EH (cell line): Measurements from ENCODE around the gene ZFHX3.

Experiments
- DNase-seq: peaks from one replicate; pipeline ENCODE4 v3.0.0-alpha.2; 2015; ENCODE audit warnings: low read depth

The ZFHX3 gene

DNA sequence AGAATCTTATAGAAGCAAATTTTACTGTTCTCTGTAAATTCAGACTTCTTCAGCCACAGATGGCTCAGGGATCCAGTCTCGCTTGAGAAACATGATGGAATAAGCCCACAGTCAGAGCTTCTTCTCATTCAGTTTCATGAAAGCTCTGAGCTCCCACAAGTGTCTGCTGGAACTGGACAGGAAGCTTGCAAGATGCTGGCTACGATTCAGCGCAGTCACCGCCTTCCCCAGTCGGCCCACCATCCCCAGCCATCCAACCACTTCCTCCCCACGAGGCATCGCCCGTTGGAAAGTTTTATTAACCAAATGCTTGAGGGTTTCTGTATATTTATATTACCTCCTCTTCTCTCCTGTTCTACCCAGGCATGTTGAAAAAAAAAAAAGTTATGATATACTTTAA lies 171.7 kb downstream of the ZFHX3 start:
- DNase-seq: peak; percentile 95

DNA sequence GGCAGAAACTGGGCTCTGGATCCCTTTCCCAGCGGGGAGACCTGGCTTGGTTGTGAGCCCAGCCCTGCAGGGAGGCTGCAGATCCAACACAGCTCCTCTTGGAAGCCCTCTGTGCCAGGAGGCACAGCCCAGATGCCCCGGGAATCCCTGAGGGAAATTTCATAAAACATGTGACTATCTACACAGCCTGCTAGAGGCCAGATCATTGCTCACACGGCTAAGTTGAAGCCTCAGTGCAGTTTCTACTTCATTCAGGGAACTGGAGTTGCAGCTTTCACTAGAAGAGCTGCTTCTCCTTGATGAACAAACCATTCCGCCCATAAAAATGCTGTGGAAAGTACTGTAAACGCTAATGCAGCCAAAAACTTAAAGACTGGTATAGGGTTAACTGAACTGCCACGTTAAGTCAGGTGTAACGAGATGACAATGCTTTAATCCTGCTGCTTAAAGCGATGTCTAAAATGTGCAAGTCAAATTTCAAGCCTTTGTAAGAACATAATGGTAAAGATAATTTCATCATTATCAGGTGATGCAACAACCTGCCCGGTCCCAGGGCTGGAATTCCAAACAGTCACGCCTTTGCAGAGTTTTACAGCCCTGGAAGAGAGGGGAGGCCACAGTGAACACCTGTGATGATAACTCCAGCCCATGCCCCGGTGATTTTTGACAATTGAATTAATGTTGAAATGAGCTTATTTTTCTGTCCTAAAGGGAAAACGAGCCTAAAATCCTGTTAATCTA lies 172.5 kb downstream of the ZFHX3 start:
- DNase-seq: peak; percentile 37

DNA sequence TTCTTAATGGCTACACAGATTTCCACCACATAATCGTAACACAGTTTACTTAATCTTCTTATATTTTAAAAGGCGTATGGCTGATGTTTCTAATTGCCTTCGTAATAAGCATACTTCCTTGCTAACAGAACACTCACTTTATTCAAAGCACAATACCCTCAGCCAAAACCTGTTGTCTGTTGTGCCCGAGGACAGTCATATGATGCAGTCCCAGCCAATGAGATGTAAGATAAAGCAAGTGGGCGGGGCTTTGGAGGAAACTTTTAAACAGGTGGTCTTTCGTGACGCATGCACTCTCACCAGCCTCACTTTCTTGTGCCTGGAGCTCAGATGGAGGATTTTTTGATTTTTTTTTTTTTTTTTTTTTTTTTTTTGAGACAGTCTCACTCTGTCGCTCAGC lies 174.1 kb downstream of the ZFHX3 start:
- no peak for DNase-seq

DNA sequence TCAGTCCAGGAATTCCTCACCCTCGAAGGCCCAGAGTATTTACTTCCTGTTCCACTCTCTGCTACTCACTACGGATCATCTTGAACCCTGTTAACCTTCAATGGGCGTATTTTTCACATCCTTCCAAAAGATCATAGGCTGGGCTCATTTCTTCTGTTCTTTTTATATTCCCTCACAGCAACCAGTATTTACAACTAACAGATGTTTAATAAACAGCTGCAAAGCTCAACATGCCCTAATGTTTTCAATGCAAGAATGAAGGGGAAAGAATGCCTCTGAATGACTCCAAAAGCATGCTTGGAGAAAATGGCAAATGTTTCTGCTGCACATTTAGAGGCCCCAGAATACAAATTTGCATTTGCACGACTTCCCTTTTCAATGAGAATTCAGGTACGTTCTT lies 174.9 kb downstream of the ZFHX3 start:
- DNase-seq: no peak

DNA sequence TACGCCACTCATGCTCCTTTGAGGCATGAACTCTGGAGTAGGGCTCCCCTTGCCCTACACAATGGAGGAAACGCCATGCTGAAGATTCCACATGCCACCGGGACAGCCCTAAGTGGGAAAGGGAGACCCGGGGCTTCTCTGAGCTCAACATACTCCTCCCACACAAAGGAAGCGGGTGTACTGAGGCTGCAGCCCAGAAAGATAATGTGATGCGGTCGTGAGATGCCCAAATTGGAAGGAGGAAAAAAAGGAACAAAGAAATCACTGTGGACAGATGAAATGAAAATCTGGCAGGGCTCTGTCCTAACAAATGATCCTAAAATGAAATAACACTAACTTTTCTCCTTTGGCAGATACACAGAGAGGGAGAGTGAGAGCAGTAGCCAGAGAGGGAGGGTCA lies 182.1 kb downstream of the ZFHX3 start:
- no peak for DNase-seq

DNA sequence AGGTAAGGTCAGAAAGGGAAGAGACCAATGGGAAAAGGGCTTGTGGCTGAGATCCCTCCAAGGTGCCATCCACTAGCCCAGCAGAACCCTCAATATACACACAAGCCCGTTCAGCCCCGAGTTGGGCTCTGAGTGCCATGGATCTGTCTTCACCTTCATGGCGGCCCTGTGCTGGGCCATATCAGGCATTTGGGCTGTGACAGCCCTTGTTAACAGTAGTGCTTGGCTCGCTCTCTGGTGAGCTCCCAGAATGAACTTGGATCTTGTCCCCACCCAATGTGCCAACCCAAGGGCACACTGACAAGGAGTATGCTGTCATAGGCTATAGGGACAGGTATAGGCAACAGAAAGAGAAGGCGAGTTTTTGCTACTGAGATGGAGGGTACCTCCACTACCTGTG lies 182.7 kb downstream of the ZFHX3 start:
- DNase-seq: no peak

DNA sequence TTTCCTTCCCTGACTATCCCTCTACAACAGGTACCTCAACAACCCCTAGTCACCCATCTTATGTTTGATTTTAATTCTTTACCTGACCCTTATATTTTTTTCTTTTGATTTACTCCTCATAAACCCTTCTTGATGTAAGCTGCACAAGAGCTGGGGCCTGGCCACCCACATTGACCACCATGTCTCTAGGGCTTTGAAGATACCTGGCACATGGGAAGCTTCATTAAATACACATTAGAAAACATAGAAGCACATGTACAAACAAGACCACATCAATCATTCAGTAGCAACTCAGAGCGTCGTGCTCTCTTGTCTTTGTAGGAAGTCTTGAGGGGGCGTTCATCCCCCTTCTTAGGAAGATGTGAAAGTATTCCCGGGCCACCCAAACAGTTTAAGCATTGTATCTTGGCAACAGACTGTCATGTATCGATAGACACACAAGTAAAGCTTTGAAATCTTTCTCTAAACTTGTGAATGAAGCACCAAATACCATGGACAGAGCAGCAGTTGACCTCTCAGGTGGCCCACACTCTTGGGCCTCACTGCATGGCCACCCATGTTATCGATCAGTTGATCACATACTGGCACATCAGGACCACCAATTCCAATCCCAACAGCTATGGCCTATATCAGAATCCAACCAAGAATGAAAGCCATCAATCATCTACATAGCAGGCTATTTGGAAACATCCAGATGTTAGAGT lies 183.6 kb downstream of the ZFHX3 start:
- DNase-seq: no peak

DNA sequence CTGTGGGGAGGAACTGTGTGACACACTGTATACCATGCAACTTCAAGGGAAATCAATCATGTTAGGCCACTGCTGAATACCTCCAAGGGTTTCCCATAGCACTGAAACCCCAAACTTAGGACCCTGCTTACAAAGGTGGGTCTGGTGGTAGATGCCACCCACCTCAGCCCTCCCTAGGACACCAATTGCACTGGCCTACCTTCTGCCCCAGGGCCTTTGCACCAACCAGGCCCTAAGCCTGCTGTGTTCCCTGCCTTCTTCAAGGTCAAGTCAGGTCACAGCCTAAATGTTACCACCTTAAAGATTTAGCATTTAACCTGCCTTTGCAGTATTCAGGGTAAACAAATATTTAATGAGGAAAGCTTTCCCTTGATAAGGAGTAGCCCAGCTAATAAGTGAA lies 185.8 kb downstream of the ZFHX3 start:
- no peak for DNase-seq

DNA sequence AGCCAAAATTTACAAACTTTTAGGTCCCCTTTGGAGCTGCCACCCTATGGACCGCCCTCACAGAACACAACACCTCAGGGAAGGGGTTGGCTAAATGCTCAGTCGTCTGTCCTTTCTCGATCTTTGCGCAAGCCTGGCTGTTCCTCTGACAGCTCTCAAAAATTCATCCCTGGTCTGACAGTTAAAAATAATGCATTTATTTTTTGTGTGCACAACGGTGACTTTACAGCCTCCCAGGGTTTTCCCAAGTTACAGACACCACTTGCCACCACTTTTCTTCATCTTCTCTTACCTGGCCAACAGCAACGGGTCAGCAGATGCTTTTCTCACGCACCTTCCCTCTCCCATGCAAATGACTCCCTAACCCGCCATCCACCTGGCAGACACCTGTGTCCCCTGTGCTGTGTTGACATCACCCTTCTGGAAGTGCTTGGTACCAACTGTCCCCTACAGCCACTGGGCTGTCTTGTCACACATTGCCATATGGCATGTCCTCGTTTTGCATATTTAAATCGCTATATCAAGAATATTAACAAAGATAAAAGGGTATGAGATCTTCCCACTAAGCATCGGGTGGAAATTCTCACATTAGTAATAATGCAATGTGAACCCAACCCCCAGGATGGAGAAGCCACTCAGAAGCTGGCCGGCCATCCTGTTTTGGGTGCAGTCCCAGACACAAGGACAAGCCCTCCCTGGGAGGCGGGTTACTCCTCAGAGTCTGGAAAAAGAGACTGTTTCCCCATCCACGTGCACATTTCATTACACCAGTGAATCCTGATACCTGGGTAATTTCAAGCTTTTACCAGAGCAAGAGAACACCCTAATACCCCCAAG lies 187.0 kb downstream of the ZFHX3 start:
- DNase-seq: peak; percentile 9

DNA sequence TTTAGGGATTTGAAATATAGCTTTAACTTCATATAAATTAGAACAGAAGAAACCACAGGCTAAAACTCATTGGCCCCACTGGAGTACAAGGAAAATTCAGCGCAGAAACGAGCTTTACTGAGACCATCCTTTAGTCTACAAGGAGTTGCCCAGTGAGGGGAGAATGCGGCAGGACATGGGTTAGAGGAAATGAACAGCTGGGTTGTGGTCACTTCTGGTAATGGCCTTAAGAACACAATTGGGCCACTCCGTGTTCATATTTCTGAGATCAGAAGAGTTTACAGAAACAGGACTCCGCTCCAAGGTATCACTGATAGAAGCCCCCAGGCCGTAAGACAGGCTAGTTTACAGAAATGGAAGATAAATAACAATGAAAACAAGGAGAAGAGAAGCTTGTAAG lies 188.3 kb downstream of the ZFHX3 start:
- no peak for DNase-seq

DNA sequence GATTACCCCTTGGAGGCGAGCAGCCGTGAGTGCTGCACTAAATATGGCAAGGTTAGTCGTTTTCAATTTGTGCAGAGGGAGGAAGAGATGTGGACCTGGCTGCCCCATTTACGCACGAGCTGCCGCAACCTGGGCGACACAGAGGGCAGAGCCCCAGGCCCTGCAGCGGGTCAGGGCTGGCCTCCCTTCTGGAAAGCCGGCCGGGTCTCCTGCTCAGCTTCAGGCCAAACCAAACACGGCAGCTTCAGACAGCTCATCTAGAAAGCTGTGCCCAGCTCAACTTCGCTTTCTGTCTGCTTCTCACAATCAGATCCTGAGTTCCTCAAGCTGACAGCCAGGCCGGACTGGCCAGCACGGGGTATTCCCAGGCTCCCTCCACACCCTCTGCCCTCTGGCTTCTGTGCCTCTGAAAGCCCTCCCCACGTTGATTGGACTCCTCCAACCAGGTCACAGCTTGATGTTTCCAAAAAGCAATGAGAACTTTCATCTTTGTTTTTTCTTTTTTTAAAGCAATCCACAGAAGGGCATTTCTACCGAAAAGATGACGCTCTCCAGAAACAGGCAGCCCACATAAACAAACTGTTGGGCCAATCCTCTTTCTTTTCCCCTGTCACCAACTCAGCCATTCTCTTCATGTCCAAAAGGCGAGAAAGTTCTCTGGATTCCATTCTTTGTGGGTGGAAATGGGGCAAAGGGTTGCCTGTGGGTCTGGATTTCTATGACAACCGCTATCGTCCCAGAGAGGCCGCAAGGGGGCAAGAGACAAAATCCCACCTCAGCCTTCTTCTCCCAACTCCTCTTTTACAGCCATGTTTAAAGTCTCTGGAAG lies 189.0 kb downstream of the ZFHX3 start:
- DNase-seq: peak; percentile 69

DNA sequence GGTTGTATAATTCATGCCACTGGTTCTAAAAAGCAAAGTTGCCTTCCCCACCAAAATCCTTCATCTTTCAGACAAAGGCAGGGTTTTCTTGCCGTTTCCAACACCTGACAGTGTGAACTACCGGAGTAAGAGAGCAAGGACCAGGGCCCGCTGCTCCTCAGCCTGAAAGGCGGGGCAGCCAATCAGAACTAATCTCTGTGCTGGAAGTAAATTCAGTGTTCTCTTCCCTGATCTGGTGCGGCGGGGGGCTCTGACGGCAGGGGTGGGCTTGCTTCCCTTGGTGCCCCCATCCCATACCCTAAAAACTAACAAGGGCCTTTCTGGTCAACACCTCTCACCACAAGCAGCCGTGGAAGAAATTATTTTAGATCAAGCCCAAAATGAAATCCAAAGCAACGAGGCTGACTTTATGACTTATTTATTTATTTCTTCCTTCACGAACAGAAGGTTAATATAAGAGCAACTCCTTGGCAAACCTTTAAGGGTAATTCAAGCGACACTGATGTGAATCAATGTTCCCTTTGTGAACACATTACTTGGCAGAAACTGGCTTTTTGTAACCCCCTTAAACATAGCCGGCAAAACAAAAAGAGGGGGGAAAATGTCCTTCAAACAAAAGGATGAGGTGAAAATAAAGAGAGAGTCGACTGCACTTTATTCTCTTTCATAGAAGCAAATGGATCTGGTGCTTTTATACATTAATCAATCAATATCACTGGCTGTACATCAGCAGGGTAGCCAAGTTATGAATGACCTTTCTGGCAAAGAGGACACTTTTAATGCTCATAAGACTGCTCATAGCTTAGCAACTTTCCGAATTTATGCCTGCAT lies 189.9 kb downstream of the ZFHX3 start:
- no peak for DNase-seq

DNA sequence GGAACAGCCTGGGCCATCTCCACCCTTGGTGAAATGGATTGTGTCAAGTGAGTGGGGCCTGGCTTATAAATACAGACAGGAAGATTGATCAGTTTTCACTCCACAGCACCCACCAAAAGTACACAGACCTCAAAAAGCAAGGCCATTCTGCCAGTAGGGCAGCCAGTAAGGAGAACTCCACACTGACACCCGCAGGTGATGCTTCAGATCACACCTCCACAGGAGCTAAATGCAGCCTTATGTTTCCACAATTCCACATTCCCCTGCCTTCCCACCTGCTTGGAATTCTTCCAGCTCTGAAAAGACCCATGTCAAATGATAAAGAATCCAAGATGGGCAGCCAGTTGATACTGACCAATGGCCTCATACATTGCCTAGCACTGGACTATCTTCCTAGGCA lies 191.1 kb downstream of the ZFHX3 start:
- peak; percentile 35 for DNase-seq

DNA sequence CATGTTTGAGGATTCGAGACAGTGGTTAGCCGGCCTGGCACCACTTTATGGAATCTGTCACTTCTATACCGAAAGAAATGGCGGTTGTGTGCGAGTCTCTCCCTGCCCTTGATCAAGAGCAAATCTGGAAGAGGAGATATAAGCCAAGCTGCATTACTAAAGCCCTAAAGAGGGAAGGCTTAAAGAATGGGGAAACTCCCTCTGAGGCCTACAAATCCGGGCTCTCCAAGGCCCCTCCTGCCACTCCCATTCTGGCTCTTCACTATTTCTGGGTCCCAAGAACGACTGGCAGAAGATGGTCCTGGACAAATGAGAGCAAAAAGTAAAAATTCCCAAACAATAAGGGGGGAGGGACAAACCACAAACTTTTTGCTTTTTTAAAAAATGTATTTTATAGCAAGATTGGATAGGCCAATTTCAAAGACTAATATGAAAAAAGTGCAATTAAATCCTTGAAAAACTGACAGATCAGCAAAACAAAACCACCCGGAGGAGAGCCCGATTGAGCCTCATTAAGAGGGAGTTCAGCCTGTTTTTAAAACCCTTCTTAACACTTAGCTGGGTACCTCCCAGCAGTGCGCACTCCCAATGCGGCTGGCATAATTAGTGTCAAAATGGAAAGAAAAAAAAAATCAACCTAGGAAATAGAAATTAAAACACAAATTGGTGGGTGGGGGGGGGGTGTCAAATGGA lies 193.5 kb downstream of the ZFHX3 start:
- DNase-seq: no peak

DNA sequence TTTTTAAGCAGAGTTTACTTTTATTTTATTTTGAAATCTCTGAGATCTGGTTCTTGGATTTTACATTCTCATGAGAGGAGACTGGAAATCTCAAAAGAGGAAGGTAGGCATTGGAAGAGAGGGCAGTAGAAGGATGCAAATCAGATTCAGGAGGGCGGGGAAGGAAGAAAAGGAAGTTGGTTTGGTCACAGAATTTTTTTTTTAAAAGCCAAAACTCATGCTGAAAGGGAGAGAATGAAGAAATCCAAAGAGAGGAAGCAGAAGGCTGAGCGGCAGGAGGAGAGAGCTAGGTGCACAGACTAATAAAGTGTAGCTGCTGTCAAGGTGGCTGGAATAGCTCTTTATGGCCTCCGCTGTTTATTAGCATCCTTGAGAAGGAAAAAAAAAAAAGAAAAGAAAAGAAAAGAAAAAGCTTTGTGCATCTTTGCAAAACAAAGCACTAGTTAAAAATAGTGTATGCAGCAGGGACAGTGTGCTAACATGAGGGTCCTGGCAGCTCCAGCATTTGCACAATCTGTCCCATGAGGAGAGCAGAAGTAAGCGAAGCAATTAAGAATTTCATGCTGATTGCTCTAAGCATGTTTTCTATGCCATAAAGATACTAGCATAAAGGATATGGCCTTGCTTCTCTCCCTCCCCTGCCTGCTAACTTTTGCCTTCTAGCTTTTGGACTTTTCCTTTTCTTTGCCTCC lies 194.2 kb downstream of the ZFHX3 start:
- DNase-seq: no peak

DNA sequence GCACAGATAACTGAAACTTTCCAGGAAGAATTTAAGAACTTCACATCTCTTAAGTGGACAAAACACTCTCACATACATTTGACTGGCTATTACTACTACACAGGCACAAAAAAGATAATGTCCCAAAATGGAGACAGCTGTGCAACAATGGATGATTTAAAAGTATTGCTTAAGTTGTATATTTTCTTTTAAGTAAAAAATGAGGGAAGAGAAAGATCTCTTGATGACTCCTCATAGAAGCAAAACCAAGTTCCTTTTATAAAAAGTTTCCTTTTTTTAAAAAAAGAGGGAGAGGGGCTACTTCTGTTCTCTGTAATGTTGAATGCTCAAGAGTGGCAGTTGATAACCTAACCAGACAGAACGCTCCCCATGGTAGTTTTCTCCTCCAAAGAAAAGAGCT lies 195.5 kb downstream of the ZFHX3 start:
- DNase-seq: no peak

DNA sequence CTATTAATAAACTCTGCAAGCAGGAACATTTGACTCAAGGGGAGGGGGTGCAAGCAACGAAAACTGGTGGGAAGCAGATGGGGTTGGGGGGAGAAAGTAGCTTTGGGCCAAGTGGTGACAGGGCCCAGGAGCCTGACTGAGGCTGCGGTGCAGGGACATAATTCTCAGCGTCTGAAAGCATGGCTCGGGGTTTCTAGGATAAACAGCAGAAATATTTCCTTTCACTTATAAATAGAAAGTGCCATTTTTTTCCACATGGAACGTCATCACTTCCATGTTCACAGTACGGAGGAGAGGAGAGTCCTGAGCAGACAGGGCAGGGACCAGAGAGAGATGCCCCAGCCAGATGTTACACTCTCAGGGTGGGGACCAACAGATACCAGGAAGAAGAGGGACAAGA lies 197.1 kb downstream of the ZFHX3 start:
- peak; percentile 86 for DNase-seq

DNA sequence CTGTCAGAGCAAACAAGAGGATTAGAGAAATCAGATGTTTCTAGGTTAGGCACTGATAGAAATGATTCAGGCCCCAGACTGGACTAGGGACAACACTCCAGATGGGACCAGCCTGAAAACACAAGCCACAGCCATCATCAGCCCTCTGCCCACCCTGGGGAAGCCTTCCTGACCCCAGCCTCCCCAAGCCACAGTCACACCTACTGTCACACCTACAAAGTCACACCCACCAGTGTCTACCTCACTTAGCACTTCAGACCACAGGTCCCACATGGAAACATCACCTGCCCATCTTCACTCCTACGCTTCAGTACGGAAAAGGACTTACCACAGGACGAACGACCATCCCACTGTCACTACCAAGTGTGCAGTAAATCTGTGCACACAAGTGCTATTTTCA lies 197.9 kb downstream of the ZFHX3 start:
- no peak for DNase-seq

DNA sequence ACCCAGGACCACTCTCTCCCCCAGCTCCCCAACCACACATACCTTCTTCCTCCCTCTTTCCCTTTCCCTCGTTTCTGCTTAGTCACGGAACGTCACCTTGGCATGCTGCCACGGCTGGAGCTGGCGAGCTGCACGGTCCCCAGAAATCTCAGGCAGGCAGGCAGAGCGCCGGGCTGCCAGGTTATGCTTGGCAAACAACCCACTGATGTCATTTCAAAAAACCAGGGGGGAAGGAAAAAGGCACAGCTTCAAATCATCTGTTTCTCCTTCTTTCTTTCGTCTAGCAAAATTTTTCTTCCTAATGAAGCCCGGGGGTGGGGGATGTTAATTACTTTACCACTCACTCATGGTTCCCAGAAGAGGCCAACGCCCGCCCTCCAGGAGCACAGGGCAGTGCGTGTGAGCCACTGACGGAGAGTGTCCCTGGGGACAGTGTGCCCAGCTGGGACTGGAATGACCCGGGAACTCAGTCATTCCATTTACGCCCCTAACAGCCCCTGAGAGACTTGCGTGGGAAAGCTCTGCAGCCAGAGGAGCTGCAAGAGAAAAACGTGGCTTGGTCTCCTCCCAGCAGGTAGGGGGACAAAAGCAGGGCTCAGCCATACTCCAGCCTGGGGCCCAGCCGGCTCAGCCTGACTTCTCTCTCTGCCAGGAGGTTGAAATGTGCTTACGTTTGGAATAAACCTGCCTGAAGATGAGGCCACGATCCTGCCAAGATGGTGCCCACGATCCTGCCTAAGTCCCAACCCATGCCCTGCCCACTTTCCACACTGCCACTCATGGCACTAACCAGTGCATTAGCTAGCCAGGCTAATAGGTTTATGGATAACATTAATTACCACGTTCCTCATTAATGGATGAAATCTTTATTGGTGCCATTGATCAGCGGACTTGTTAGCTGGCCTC lies 198.9 kb downstream of the ZFHX3 start:
- peak; percentile 96 for DNase-seq
